OCI-M2 (cell line): ENCODE data around the gene PSMF1.
A peak's percentile ranks its signal among the peaks of the same experiment; 100 is the strongest.
"Not testable (repeated sequence)": the region's sequence is repeated elsewhere in the genome, so short reads cannot be mapped to it uniquely, and the experiment has no call there.

Source experiments
- DNase-seq: peaks from one replicate; lab custom pipeline; 2025; ENCODE audit not compliant: unreplicated experiment; lab: John Stamatoyannopoulos, UW

The PSMF1 gene

DNA sequence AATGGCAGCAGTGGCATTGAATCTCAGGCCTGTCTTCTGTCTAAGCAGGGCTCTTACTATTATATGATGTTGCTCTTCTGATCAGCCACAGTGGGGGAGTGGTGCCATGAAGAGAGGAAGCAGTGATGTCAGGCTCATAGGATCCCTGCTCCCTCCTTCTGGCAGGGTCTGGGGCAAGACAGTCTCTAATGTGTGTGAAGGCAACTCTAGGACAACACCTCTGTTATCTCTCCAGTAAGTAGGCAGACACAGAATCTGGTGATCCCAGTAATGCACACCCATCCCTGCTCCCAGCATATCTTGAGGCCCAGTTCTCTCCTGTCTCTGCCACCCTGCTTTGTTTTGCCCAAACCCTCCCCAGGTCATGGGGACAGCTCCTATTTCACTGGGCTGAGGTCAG, 93.6 kb downstream of the PSMF1 start:
- DNase-seq, result no peak

DNA sequence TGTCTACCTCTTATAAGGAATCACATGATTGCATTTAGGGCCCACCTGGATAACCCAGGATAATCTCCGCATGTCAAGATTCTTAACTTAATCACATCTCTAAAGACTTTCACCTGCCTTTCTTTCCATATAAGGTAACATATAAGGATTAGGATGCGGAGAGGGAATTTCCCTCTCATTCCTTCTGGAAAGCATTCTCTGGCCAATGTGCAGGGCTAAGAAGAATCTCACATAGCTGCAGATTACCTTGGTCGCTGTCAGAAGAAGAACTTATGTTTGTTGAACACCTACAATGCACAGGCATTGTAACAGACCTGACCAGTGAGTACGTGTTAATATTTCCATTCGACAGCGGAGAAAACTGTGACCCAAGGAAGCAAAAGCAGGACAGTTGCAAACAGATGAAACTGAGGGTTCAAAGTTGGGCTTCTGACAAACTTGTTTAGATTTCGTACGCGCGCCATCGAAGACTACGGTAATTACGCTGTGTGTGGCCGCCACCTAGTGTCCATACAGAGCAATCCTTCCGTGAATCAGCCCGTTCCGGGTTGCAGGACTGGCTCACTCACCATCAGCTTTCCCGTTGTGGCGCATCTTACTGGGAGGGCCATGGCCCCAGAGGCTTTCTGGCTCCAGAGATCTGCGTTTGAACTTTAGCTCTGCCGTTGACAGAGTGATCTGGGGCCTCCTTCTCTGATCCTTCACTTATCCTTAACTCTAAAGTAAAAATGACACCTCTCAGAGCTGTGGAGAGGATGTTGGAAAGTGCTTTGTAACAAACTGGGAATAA, 94.4 kb downstream of the PSMF1 start:
- peak; percentile 63 for DNase-seq

DNA sequence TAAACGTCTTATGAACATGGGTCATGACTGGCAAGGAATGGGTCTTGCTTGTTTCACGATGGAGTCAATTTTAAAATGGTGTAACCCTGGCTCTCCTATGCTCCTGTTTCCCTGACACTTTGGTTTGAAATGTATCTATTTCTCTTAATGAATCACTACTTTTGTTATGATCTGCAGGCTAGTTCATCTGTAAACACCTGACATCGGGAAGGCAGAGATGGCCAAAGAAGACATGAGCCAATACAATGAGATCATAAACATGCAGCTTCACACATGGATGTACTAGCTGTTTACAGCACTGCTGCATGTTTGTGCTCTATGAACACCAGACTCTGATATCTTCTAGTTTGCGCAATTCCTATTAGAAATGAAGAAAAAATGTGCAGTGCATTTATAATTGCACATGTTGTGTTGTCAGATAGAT, 96.4 kb downstream of the PSMF1 start:
- DNase-seq, result no peak

DNA sequence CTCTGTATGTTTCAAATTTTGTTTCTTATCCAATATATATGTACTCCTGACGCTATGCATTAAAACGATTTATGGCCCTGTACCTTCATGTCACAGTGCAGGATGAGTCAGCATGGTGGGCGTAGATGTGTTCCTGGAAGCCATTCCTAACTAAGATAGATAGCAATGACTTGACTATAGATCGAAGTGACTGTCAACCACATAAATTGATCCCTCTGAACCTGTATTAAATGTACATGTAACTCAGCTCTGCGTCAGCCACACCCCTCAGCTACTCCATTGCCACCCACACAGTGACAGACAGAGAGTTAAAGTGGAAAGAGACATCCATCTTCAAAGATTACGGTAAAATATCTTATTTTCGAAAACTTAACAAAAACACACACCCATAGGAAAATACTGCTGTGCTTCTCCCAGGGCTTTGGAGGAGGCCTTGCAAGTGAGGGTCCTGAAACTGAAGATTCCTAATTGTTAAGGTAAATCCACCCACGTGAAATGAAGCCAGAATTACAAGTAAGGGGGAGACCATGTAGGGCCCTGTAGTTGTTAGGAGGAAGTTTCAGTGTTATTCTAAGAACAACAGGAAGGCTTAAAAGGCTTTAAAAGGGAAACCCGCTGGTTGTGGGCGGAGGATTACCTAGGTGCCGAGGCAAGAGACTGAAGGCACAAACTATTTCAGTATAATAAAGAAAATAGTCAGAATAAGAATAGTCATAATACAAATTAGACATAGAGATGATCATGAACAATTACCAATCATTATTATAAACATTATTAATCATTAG, 97.2 kb downstream of the PSMF1 start:
- DNase-seq, result no peak

DNA sequence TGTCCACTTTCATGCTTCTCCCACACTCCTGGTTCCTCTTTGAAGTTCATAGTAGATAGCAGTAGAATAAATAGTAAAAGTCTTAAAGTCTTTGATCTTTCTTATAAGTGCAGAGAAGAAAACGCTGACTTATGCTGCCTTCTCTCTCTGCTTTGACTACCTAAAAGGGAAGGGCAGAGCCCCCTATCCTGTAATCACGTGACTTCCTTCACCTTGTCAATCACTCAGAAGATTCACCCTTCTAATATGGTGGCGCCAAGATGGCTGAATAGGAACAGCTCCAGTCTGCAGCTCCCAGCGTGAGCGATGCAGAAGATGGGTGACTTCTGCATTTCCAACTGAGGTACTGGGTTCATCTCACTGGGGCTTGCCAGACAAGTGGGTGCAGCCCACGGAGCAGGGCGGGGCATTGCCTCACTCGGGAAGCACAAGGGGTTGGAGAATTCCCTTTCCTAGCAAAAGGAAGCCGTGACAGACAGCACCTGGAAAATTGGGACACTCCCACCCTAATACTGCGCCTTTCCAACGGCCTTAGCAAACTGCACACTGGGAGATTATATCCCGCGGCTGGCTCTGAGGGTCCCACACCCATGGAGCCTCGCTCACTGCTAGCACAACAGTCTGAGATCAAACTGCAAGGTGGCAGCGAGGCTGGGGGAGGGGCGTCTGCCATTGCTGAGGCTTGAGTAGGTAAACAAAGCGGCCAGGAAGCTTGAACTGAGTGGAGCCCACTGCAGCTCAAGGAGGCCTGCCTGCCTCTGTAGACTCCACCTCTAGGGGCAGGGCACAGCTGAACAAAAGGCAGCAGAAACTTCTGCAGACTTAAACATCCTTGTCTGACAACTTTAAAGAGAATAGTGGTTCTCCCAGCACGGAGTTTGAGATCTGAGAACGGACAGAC, 98.4 kb downstream of the PSMF1 start:
- not testable (repeated sequence) for DNase-seq
